HEK293 (cell line): ENCODE measurements around the gene TFR2.

Source experiments
- BCL6B ChIP-seq: fragments of 450-650 bp; formaldehyde crosslinking; IDR thresholded peaks from 2 replicates; pipeline ENCODE4 v1.5.1; 2017; ENCODE audit warnings: missing biosample characterization, missing genetic modification characterization
- FEZF1 ChIP-seq: fragments of 450-650 bp; formaldehyde crosslinking; IDR thresholded peaks from 2 replicates; pipeline ENCODE4 v1.5.1; 2016; ENCODE audit warnings: missing biosample characterization, missing genetic modification characterization
- HOXC10 ChIP-seq: sonication (generic); formaldehyde crosslinking; IDR thresholded peaks from 2 replicates; pipeline ENCODE4 v1.8.1; 2023; ENCODE audit warnings: mild to moderate bottlenecking, missing genetic modification reagents
- MEIS1 ChIP-seq: sonication (generic); formaldehyde crosslinking; IDR thresholded peaks from 2 replicates; pipeline ENCODE4 v1.8.1; 2022; ENCODE audit warnings: missing genetic modification reagents, mild to moderate bottlenecking, borderline replicate concordance
- SP7 ChIP-seq: fragments of 450-650 bp; formaldehyde crosslinking; IDR thresholded peaks from 2 replicates; pipeline ENCODE4 v1.5.1; 2016; ENCODE audit warnings: missing biosample characterization, missing genetic modification characterization
- WT1 ChIP-seq: fragments of 450-650 bp; formaldehyde crosslinking; IDR thresholded peaks from 2 replicates; pipeline ENCODE4 v1.5.1; 2016; ENCODE audit warnings: missing biosample characterization, missing genetic modification characterization
- ZBTB48 ChIP-seq: fragments of 450-650 bp; formaldehyde crosslinking; IDR thresholded peaks from 2 replicates; pipeline ENCODE4 v1.5.1; 2016; ENCODE audit warnings: missing biosample characterization, missing genetic modification characterization
- ZNF157 ChIP-seq: fragments of 450-650 bp; formaldehyde crosslinking; IDR thresholded peaks from 2 replicates; pipeline ENCODE4 v1.5.1; 2016; ENCODE audit warnings: missing biosample characterization, missing genetic modification characterization
- ZNF184 ChIP-seq: fragments of 450-650 bp; IDR thresholded peaks from 2 replicates; pipeline ENCODE4 v1.5.1; 2018; ENCODE audit warnings: missing biosample characterization, mild to moderate bottlenecking, missing genetic modification characterization
- ZNF23 ChIP-seq: fragments of 450-650 bp; formaldehyde crosslinking; IDR thresholded peaks from 2 replicates; pipeline ENCODE4 v1.5.1; 2016; ENCODE audit warnings: missing biosample characterization, missing genetic modification characterization, borderline replicate concordance
- ZNF239 ChIP-seq: fragments of 450-650 bp; formaldehyde crosslinking; IDR thresholded peaks from 2 replicates; pipeline ENCODE4 v1.5.1; 2016; ENCODE audit warnings: missing biosample characterization, missing genetic modification characterization
- ZNF26 ChIP-seq: fragments of 450-650 bp; formaldehyde crosslinking; IDR thresholded peaks from 2 replicates; pipeline ENCODE4 v1.5.1; 2016; ENCODE audit warnings: missing biosample characterization, missing genetic modification characterization
- ZNF311 ChIP-seq: fragments of 450-650 bp; formaldehyde crosslinking; IDR thresholded peaks from 2 replicates; pipeline ENCODE4 v1.5.1; 2017; ENCODE audit warnings: missing biosample characterization, missing genetic modification characterization, borderline replicate concordance
- ZNF426 ChIP-seq: fragments of 450-650 bp; formaldehyde crosslinking; IDR thresholded peaks from 2 replicates; pipeline ENCODE4 v1.5.1; 2017; ENCODE audit warnings: missing biosample characterization, missing genetic modification characterization, mild to moderate bottlenecking, inconsistent platforms, moderate library complexity
- ZNF473 ChIP-seq: fragments of 450-650 bp; formaldehyde crosslinking; IDR thresholded peaks from 2 replicates; pipeline ENCODE4 v1.5.1; 2017; ENCODE audit warnings: missing biosample characterization, missing genetic modification characterization
- ZNF548 ChIP-seq: fragments of 450-650 bp; formaldehyde crosslinking; IDR thresholded peaks from 2 replicates; pipeline ENCODE4 v1.5.1; 2016; ENCODE audit warnings: missing biosample characterization, missing genetic modification characterization
- ZNF560 ChIP-seq: fragments of 450-650 bp; formaldehyde crosslinking; IDR thresholded peaks from 2 replicates; pipeline ENCODE4 v1.5.1; 2017; ENCODE audit warnings: missing biosample characterization, missing genetic modification characterization, borderline replicate concordance
- ZNF585B ChIP-seq: fragments of 450-650 bp; formaldehyde crosslinking; IDR thresholded peaks from 2 replicates; pipeline ENCODE4 v1.5.1; 2016; ENCODE audit warnings: missing biosample characterization, missing genetic modification characterization
- ZNF747 ChIP-seq: fragments of 450-650 bp; formaldehyde crosslinking; IDR thresholded peaks from 2 replicates; pipeline ENCODE4 v1.5.1; 2016; ENCODE audit warnings: missing biosample characterization, missing genetic modification characterization
- ZNF76 ChIP-seq: fragments of 450-650 bp; formaldehyde crosslinking; IDR thresholded peaks from 2 replicates; pipeline ENCODE4; 2016; ENCODE audit warnings: low read depth, missing biosample characterization, missing genetic modification characterization, borderline replicate concordance
- ZNF776 ChIP-seq: fragments of 450-650 bp; formaldehyde crosslinking; IDR thresholded peaks from 2 replicates; pipeline ENCODE4 v1.5.0; 2017; ENCODE audit warnings: missing biosample characterization, missing genetic modification characterization, borderline replicate concordance
- ZNF791 ChIP-seq: fragments of 450-650 bp; formaldehyde crosslinking; IDR thresholded peaks from 2 replicates; pipeline ENCODE4 v1.5.1; 2016; ENCODE audit warnings: missing biosample characterization, missing genetic modification characterization
- ZSCAN5A ChIP-seq: fragments of 450-650 bp; formaldehyde crosslinking; IDR thresholded peaks from 2 replicates; pipeline ENCODE4 v1.5.1; 2016; ENCODE audit warnings: missing biosample characterization, missing genetic modification characterization
- TF ChIP-seq, protein P1 (sequence below): fragments of 450-650 bp; formaldehyde crosslinking; conservative IDR thresholded peaks from 2 replicates; pipeline ENCODE4 v1.5.1; 2016; ENCODE audit warnings: low read depth, missing biosample characterization, missing genetic modification characterization
- TF ChIP-seq, protein P2 (sequence below): fragments of 450-650 bp; formaldehyde crosslinking; IDR thresholded peaks from 2 replicates; pipeline ENCODE4 v1.5.1; 2017; ENCODE audit warnings: missing biosample characterization, missing genetic modification characterization
- TF ChIP-seq, protein P3 (sequence below): fragments of 450-650 bp; formaldehyde crosslinking; IDR thresholded peaks from 2 replicates; pipeline ENCODE4 v1.5.1; 2016; ENCODE audit warnings: missing biosample characterization, missing genetic modification characterization

The TFR2 gene

GRCh38 chr7:100585511-100586265, 55.7 kb downstream of the TFR2 start, which contains the start of gene LRCH4 (continued):
- TF ChIP-seq ZNF157 (tag by site-specific recombination): no peak
- TF ChIP-seq, protein P1, sequence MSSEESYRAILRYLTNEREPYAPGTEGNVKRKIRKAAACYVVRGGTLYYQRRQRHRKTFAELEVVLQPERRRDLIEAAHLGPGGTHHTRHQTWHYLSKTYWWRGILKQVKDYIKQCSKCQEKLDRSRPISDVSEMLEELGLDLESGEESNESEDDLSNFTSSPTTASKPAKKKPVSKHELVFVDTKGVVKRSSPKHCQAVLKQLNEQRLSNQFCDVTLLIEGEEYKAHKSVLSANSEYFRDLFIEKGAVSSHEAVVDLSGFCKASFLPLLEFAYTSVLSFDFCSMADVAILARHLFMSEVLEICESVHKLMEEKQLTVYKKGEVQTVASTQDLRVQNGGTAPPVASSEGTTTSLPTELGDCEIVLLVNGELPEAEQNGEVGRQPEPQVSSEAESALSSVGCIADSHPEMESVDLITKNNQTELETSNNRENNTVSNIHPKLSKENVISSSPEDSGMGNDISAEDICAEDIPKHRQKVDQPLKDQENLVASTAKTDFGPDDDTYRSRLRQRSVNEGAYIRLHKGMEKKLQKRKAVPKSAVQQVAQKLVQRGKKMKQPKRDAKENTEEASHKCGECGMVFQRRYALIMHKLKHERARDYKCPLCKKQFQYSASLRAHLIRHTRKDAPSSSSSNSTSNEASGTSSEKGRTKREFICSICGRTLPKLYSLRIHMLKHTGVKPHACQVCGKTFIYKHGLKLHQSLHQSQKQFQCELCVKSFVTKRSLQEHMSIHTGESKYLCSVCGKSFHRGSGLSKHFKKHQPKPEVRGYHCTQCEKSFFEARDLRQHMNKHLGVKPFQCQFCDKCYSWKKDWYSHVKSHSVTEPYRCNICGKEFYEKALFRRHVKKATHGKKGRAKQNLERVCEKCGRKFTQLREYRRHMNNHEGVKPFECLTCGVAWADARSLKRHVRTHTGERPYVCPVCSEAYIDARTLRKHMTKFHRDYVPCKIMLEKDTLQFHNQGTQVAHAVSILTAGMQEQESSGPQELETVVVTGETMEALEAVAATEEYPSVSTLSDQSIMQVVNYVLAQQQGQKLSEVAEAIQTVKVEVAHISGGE (tag by site-specific recombination): peak; percentile 48; the same call in 1 of the 2 replicates
- no peak for TF ChIP-seq ZNF776 (tag by site-specific recombination)
- no peak for TF ChIP-seq ZNF311 (tag by site-specific recombination)
- TF ChIP-seq ZNF426: no peak
- TF ChIP-seq ZNF473 (tag by site-specific recombination): no peak
- TF ChIP-seq ZNF560: no peak
- peak; percentile 92; the same call in 1 of the 2 replicates for TF ChIP-seq ZSCAN5A
- TF ChIP-seq ZNF23: no peak
- no peak for TF ChIP-seq ZBTB48 (tag by site-specific recombination)
- no peak; the same call in 1 of the 2 replicates for TF ChIP-seq ZNF184 (tag by site-specific recombination)
- TF ChIP-seq ZNF26 (tag by site-specific recombination): no peak
- no peak for TF ChIP-seq ZNF548 (tag by site-specific recombination)
- no peak for TF ChIP-seq MEIS1 (CRISPR knock-in tag)
- 0 out of 2 replicates have a peak, but pooled peaks have one; percentile 39 for TF ChIP-seq WT1 (tag by site-specific recombination)
- peak; percentile 69; the same call in 1 of the 2 replicates for TF ChIP-seq ZNF239 (tag by site-specific recombination)
- TF ChIP-seq ZNF791 (tag by site-specific recombination): no peak
- TF ChIP-seq FEZF1: no peak
- no peak for TF ChIP-seq HOXC10 (CRISPR knock-in tag)
- TF ChIP-seq BCL6B (tag by site-specific recombination): no peak
- TF ChIP-seq, protein P2, sequence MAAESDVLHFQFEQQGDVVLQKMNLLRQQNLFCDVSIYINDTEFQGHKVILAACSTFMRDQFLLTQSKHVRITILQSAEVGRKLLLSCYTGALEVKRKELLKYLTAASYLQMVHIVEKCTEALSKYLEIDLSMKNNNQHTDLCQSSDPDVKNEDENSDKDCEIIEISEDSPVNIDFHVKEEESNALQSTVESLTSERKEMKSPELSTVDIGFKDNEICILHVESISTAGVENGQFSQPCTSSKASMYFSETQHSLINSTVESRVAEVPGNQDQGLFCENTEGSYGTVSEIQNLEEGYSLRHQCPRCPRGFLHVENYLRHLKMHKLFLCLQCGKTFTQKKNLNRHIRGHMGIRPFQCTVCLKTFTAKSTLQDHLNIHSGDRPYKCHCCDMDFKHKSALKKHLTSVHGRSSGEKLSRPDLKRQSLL (tag by site-specific recombination): peak; percentile 93; the same call in 1 of the 2 replicates
- no peak for TF ChIP-seq ZNF585B (tag by site-specific recombination)
- TF ChIP-seq ZNF76 (tag by site-specific recombination): peak; percentile 82
- TF ChIP-seq SP7: peak; percentile 92
- TF ChIP-seq ZNF747 (tag by site-specific recombination): no peak
- TF ChIP-seq, protein P3, sequence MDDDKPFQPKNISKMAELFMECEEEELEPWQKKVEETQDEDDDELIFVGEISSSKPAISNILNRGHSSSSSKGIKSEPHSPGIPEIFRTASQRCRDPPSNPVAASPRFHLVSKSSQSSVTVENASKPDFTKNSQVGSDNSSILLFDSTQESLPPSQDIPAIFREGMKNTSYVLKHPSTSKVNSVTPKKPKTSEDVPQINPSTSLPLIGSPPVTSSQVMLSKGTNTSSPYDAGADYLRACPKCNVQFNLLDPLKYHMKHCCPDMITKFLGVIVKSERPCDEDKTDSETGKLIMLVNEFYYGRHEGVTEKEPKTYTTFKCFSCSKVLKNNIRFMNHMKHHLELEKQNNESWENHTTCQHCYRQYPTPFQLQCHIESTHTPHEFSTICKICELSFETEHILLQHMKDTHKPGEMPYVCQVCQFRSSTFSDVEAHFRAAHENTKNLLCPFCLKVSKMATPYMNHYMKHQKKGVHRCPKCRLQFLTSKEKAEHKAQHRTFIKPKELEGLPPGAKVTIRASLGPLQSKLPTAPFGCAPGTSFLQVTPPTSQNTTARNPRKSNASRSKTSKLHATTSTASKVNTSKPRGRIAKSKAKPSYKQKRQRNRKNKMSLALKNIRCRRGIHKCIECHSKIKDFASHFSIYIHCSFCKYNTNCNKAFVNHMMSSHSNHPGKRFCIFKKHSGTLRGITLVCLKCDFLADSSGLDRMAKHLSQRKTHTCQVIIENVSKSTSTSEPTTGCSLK: no peak
